Epithelial cell of esophagus (primary cell): ENCODE results near the gene DNLZ.
"Not testable (repeated sequence)": the region's sequence is repeated elsewhere in the genome, so short reads cannot be mapped to it uniquely, and the experiment has no call there.

Source experiments
- DNase-seq: peaks from one replicate; pipeline ENCODE4 v3.0.0; 2010; ENCODE audit warnings: low read depth
- H3K4me3 ChIP-seq: 2 replicates; pipeline ENCODE4 v1.5.1; 2011; ENCODE audit warnings: mild to moderate bottlenecking, low read length, control low read depth
- CTCF ChIP-seq: IDR thresholded peaks from 2 replicates; pipeline ENCODE4 v1.5.1; 2011; ENCODE audit warnings: low read depth, mild to moderate bottlenecking, low read length, control low read depth, inconsistent platforms; ENCODE audit not compliant: insufficient read depth; ENCODE audit errors: missing control alignments

DNLZ gene

GRCh38 chr9:136363106-136363948 is at the start of gene DNLZ:
Gene DNLZ, minus strand, starts transcription at chr9:136363744. Its CDS starts 30 bp downstream, at chr9:136363714.
- peak; percentile 64 for TF ChIP-seq CTCF
- DNase-seq, result peak; percentile 96
- peak within 1 kb of the TSS; percentile 64 for H3K4me3 ChIP-seq

GRCh38 chr9:136412962-136413361 is 49.4 kb upstream of the DNLZ start:
- H3K4me3 ChIP-seq, result no peak overlapping the region
- no peak for DNase-seq
- TF ChIP-seq CTCF, result no peak

- TF ChIP-seq CTCF, result no peak
- H3K4me3 ChIP-seq, result peak overlapping the region; percentile 96
- DNase-seq, result no peak
Observed at GRCh38 chr9:136411378-136411777, 47.8 kb upstream of the DNLZ start.

GRCh38 chr9:136410500-136411287 is 47.1 kb upstream of the DNLZ start, which contains the start of the genes ENTR1 and PMPCA:
Gene ENTR1, minus strand, starts transcription at chr9:136410614. Its CDS starts 217 bp downstream, at chr9:136410397.
Gene PMPCA, plus strand, starts transcription at chr9:136410658. Its CDS starts 11 bp downstream, at chr9:136410669.
- TF ChIP-seq CTCF, result no peak
- DNase-seq, result peak; percentile 93
- peak within 1 kb of the TSS; percentile 96 for H3K4me3 ChIP-seq

GRCh38 chr9:136409557-136410455 is 46.3 kb upstream of the DNLZ start:
- TF ChIP-seq CTCF, result no peak

GRCh38 chr9:136407911-136408310 is 44.4 kb upstream of the DNLZ start:
- no peak for TF ChIP-seq CTCF
- no peak for DNase-seq
- no peak overlapping the region for H3K4me3 ChIP-seq

More at GRCh38 chr9:136409557-136410455, 46.3 kb upstream of the DNLZ start:
- DNase-seq, result peak; percentile 47
- peak overlapping the region; percentile 77 for H3K4me3 ChIP-seq

GRCh38 chr9:136407061-136407460 is 43.5 kb upstream of the DNLZ start:
- H3K4me3 ChIP-seq, DNase-seq: not testable (repeated sequence)

GRCh38 chr9:136405904-136406303 is 42.4 kb upstream of the DNLZ start:
- DNase-seq, H3K4me3 ChIP-seq: not testable (repeated sequence)
